ENCODE results near the gene SPINK14.

Gene SPINK14

GRCh38 chr5:148162038-148162437 lies 6.3 kb upstream of the SPINK14 start:
- Histone ChIP-seq H3K27ac (ENCODE audit: low read length) (no peak overlapping the region), H3K27me3 (ENCODE audit: control insufficient read depth, insufficient read depth, low read length) (no peaks in the 10 kb centered on the region), H3K9me3 (ENCODE audit: control insufficient read depth, low read depth, low read length) (no peaks in the 10 kb centered on the region), H3K36me3 (ENCODE audit: control insufficient read depth, low read depth, low read length) (no peaks in the 10 kb centered on the region), H3K9ac (ENCODE audit: low read length) (no peak overlapping the region), H3K4me1 (ENCODE audit: control insufficient read depth, low read depth, low read length) (no peaks in the 10 kb centered on the region), H3K4me3 (ENCODE audit: low read length) (no peak overlapping the region)

- Histone ChIP-seq H3K9ac (ENCODE audit: low read length) (no peak overlapping the region), H3K4me1 (ENCODE audit: control insufficient read depth, low read depth, low read length) (no peaks in the 10 kb centered on the region), H3K27me3 (ENCODE audit: control insufficient read depth, insufficient read depth, low read length) (no peaks in the 10 kb centered on the region), H3K4me3 (ENCODE audit: low read length) (no peak overlapping the region), H3K27ac (ENCODE audit: low read length) (no peak overlapping the region), H3K9me3 (ENCODE audit: control insufficient read depth, low read depth, low read length) (no peaks in the 10 kb centered on the region), H3K36me3 (ENCODE audit: control insufficient read depth, low read depth, low read length) (no peaks in the 10 kb centered on the region)
Observed at GRCh38 chr5:148163345-148163744, 5.0 kb upstream of the SPINK14 start.

- Histone ChIP-seq H3K36me3 (ENCODE audit: control insufficient read depth, low read depth, low read length) (no peaks in the 10 kb centered on the region), H3K4me3 (ENCODE audit: low read length) (no peak overlapping the region), H3K27ac (ENCODE audit: low read length) (no peak overlapping the region)
Observed at GRCh38 chr5:148166550-148167283, 1.6 kb upstream of the SPINK14 start.

GRCh38 chr5:148172377-148172776 lies 4.0 kb downstream of the SPINK14 start:
- Histone ChIP-seq H3K9ac (ENCODE audit: low read length) (no peak overlapping the region), H3K27me3 (ENCODE audit: control insufficient read depth, insufficient read depth, low read length) (no peaks in the 10 kb centered on the region), H3K9me3 (ENCODE audit: control insufficient read depth, low read depth, low read length) (no peaks in the 10 kb centered on the region)

More at GRCh38 chr5:148166550-148167283, 1.6 kb upstream of the SPINK14 start:
- no peak overlapping the region for H3K9ac ChIP-seq (ENCODE audit: low read length)
- no peaks in the 10 kb centered on the region for H3K27me3 ChIP-seq (ENCODE audit: control insufficient read depth, insufficient read depth, low read length)
- no peaks in the 10 kb centered on the region for H3K4me1 ChIP-seq (ENCODE audit: control insufficient read depth, low read depth, low read length)
- H3K9me3 ChIP-seq (ENCODE audit: control insufficient read depth, low read depth, low read length), result no peaks in the 10 kb centered on the region

GRCh38 chr5:148176480-148176879 lies 8.1 kb downstream of the SPINK14 start:
- Histone ChIP-seq H3K36me3 (ENCODE audit: control insufficient read depth, low read depth, low read length) (no peaks in the 10 kb centered on the region), H3K9me3 (ENCODE audit: control insufficient read depth, low read depth, low read length) (no peaks in the 10 kb centered on the region), H3K4me3 (ENCODE audit: low read length) (no peak overlapping the region), H3K9ac (ENCODE audit: low read length) (no peak overlapping the region), H3K4me1 (ENCODE audit: control insufficient read depth, low read depth, low read length) (no peaks in the 10 kb centered on the region), H3K27ac (ENCODE audit: low read length) (no peak overlapping the region), H3K27me3 (ENCODE audit: control insufficient read depth, insufficient read depth, low read length) (no peaks in the 10 kb centered on the region)

More at GRCh38 chr5:148172377-148172776, 4.0 kb downstream of the SPINK14 start:
- Histone ChIP-seq H3K4me1 (ENCODE audit: control insufficient read depth, low read depth, low read length) (no peaks in the 10 kb centered on the region), H3K27ac (ENCODE audit: low read length) (no peak overlapping the region), H3K4me3 (ENCODE audit: low read length) (no peak overlapping the region), H3K36me3 (ENCODE audit: control insufficient read depth, low read depth, low read length) (no peaks in the 10 kb centered on the region)

GRCh38 chr5:148177207-148177606 lies 8.9 kb downstream of the SPINK14 start:
- Histone ChIP-seq H3K9ac (ENCODE audit: low read length) (no peak overlapping the region), H3K36me3 (ENCODE audit: control insufficient read depth, low read depth, low read length) (no peaks in the 10 kb centered on the region), H3K27ac (ENCODE audit: low read length) (no peak overlapping the region), H3K4me3 (ENCODE audit: low read length) (no peak overlapping the region), H3K9me3 (ENCODE audit: control insufficient read depth, low read depth, low read length) (no peaks in the 10 kb centered on the region), H3K27me3 (ENCODE audit: control insufficient read depth, insufficient read depth, low read length) (no peaks in the 10 kb centered on the region), H3K4me1 (ENCODE audit: control insufficient read depth, low read depth, low read length) (no peaks in the 10 kb centered on the region)

GRCh38 chr5:148179234-148179824 lies 11.0 kb downstream of the SPINK14 start:
- H3K4me1 ChIP-seq (ENCODE audit: control insufficient read depth, low read depth, low read length), result no peaks in the 10 kb centered on the region
- no peak overlapping the region for H3K9ac ChIP-seq (ENCODE audit: low read length)
- no peaks in the 10 kb centered on the region for H3K9me3 ChIP-seq (ENCODE audit: control insufficient read depth, low read depth, low read length)
- no peaks in the 10 kb centered on the region for H3K27me3 ChIP-seq (ENCODE audit: control insufficient read depth, insufficient read depth, low read length)
- no peak overlapping the region for H3K27ac ChIP-seq (ENCODE audit: low read length)
- no peak overlapping the region for H3K4me3 ChIP-seq (ENCODE audit: low read length)
- H3K36me3 ChIP-seq (ENCODE audit: control insufficient read depth, low read depth, low read length), result no peaks in the 10 kb centered on the region

GRCh38 chr5:148186248-148187003 lies 18.1 kb downstream of the SPINK14 start:
- Histone ChIP-seq H3K36me3 (ENCODE audit: control insufficient read depth, low read depth, low read length) (no peaks in the 10 kb centered on the region), H3K4me1 (ENCODE audit: control insufficient read depth, low read depth, low read length) (no peaks in the 10 kb centered on the region), H3K9ac (ENCODE audit: low read length) (no peak overlapping the region), H3K27ac (ENCODE audit: low read length) (no peak overlapping the region), H3K9me3 (ENCODE audit: control insufficient read depth, low read depth, low read length) (no peaks in the 10 kb centered on the region), H3K27me3 (ENCODE audit: control insufficient read depth, insufficient read depth, low read length) (no peaks in the 10 kb centered on the region), H3K4me3 (ENCODE audit: low read length) (no peak overlapping the region)

- H3K9me3 ChIP-seq (ENCODE audit: control insufficient read depth, low read depth, low read length), result no peaks in the 10 kb centered on the region
Observed at GRCh38 chr5:148191010-148191409, 22.7 kb downstream of the SPINK14 start.

GRCh38 chr5:148193202-148193601 lies 24.9 kb downstream of the SPINK14 start:
- H3K27me3 ChIP-seq (ENCODE audit: control insufficient read depth, insufficient read depth, low read length), result no peaks in the 10 kb centered on the region
- no peak overlapping the region for H3K4me3 ChIP-seq (ENCODE audit: low read length)
- no peaks in the 10 kb centered on the region for H3K36me3 ChIP-seq (ENCODE audit: control insufficient read depth, low read depth, low read length)
- H3K9ac ChIP-seq (ENCODE audit: low read length), result no peak overlapping the region
- H3K9me3 ChIP-seq (ENCODE audit: control insufficient read depth, low read depth, low read length), result no peaks in the 10 kb centered on the region
- H3K4me1 ChIP-seq (ENCODE audit: control insufficient read depth, low read depth, low read length), result no peaks in the 10 kb centered on the region
- H3K27ac ChIP-seq (ENCODE audit: low read length), result no peak overlapping the region

More at GRCh38 chr5:148191010-148191409, 22.7 kb downstream of the SPINK14 start:
- H3K27me3 ChIP-seq (ENCODE audit: control insufficient read depth, insufficient read depth, low read length), result no peaks in the 10 kb centered on the region
- no peak overlapping the region for H3K4me3 ChIP-seq (ENCODE audit: low read length)
- no peaks in the 10 kb centered on the region for H3K36me3 ChIP-seq (ENCODE audit: control insufficient read depth, low read depth, low read length)
- no peaks in the 10 kb centered on the region for H3K4me1 ChIP-seq (ENCODE audit: control insufficient read depth, low read depth, low read length)
- H3K9ac ChIP-seq (ENCODE audit: low read length), result no peak overlapping the region
- no peak overlapping the region for H3K27ac ChIP-seq (ENCODE audit: low read length)

- Histone ChIP-seq H3K9me3 (ENCODE audit: control insufficient read depth, low read depth, low read length) (no peaks in the 10 kb centered on the region), H3K4me1 (ENCODE audit: control insufficient read depth, low read depth, low read length) (peaks cover 6% of the 10 kb centered on the region), H3K9ac (ENCODE audit: low read length) (no peak overlapping the region), H3K27ac (ENCODE audit: low read length) (no peak overlapping the region), H3K36me3 (ENCODE audit: control insufficient read depth, low read depth, low read length) (no peaks in the 10 kb centered on the region), H3K4me3 (ENCODE audit: low read length) (no peak overlapping the region), H3K27me3 (ENCODE audit: control insufficient read depth, insufficient read depth, low read length) (no peaks in the 10 kb centered on the region)
Observed at GRCh38 chr5:148201151-148201550, 32.8 kb downstream of the SPINK14 start.
